ENCODE results near the gene GGN.
A peak's percentile ranks its signal among the peaks of the same experiment; 100 is the strongest.
"Not testable (repeated sequence)": the region's sequence is repeated elsewhere in the genome, so short reads cannot be mapped to it uniquely, and the experiment has no call there.

The GGN gene

GRCh38 chr19:38387550-38388348 is at the start of gene GGN:
Gene GGN, minus strand, starts transcription at chr19:38388034. Its CDS starts 773 bp downstream, at chr19:38387261.
- DNase-seq, result peak; percentile 82

GRCh38 chr19:38437295-38437694 is 49.5 kb upstream of the GGN start:
- no peak for DNase-seq

- no peak for DNase-seq
Measured at GRCh38 chr19:38434549-38435051, 46.8 kb upstream of the GGN start.

- peak; percentile 61 for DNase-seq
Measured at GRCh38 chr19:38433268-38433733, 45.5 kb upstream of the GGN start, which contains the start of gene RYR1. Gene RYR1, plus strand, starts transcription at chr19:38433691. Its CDS starts 139 bp downstream, at chr19:38433830.

GRCh38 chr19:38430931-38431330 is 43.1 kb upstream of the GGN start:
- no peak for DNase-seq

- no peak for DNase-seq
Measured at GRCh38 chr19:38429811-38430156, 42.0 kb upstream of the GGN start.

- DNase-seq, result no peak
Measured at GRCh38 chr19:38429055-38429810, 41.4 kb upstream of the GGN start.

- DNase-seq, result peak; percentile 34
Measured at GRCh38 chr19:38427035-38427677, 39.3 kb upstream of the GGN start.

- peak; percentile 39 for DNase-seq
Measured at GRCh38 chr19:38425810-38426466, 38.1 kb upstream of the GGN start, which contains the start of gene RASGRP4. Gene RASGRP4, minus strand, starts transcription at chr19:38426219. Its CDS starts 128 bp downstream, at chr19:38426091.

- DNase-seq, result no peak
Measured at GRCh38 chr19:38425222-38425809, 37.5 kb upstream of the GGN start.

GRCh38 chr19:38424272-38424671 is 36.4 kb upstream of the GGN start:
- DNase-seq, result no peak

GRCh38 chr19:38422438-38422837 is 34.6 kb upstream of the GGN start:
- DNase-seq, result no peak

GRCh38 chr19:38421856-38422255 is 34.0 kb upstream of the GGN start:
- DNase-seq, result no peak

- no peak for DNase-seq
Measured at GRCh38 chr19:38420935-38421334, 33.1 kb upstream of the GGN start.

- DNase-seq, result peak; percentile 74
Measured at GRCh38 chr19:38417544-38418506, 30.0 kb upstream of the GGN start.

- DNase-seq, result no peak
Measured at GRCh38 chr19:38417146-38417543, 29.3 kb upstream of the GGN start.

GRCh38 chr19:38413416-38413815 is 25.6 kb upstream of the GGN start:
- no peak for DNase-seq

GRCh38 chr19:38412961-38413360 is 25.1 kb upstream of the GGN start:
- DNase-seq, result no peak

- no peak for DNase-seq
Measured at GRCh38 chr19:38412491-38412890, 24.7 kb upstream of the GGN start.

- DNase-seq, result not testable (repeated sequence)
Measured at GRCh38 chr19:38411898-38412297, 24.1 kb upstream of the GGN start.
